Fibroblast of lung (primary cell): ENCODE measurements around the gene CUBN. TPM values are rescaled to one million over a fixed set of nuclear protein-coding genes. Genes with fewer than 3 reads are reported as not detected.

Source experiments
- DNase-seq, 2 donors: peaks; one replicate each; pipeline versions ENCODE4 v3.0.0 to v3.0.0-alpha.2; 2010; ENCODE audit warnings: low read depth in 2 of 2
- H2AFZ ChIP-seq: 2 replicates; pipeline ENCODE4 v1.5.1; 2012; ENCODE audit warnings: low read length, control low read depth, inconsistent platforms
- H3K27ac ChIP-seq: 2 replicates; pipeline ENCODE4 v1.5.1; 2011; ENCODE audit warnings: low read length, control low read depth; ENCODE audit not compliant: insufficient read depth
- H3K27me3 ChIP-seq: 2 replicates; pipeline ENCODE4 v1.5.1; 2011; ENCODE audit warnings: mild to moderate bottlenecking, low read length; ENCODE audit not compliant: control insufficient read depth, insufficient read depth
- H3K36me3 ChIP-seq: 2 replicates; pipeline ENCODE4 v1.5.1; 2011; ENCODE audit warnings: low read length; ENCODE audit not compliant: control insufficient read depth, insufficient read depth
- H3K4me1 ChIP-seq: 2 replicates; pipeline ENCODE4 v1.5.1; 2011; ENCODE audit warnings: low read length; ENCODE audit not compliant: control insufficient read depth, insufficient read depth; ENCODE audit errors: extremely low read depth
- H3K4me2 ChIP-seq: 2 replicates; pipeline ENCODE4 v1.5.1; 2011; ENCODE audit warnings: low read length, control low read depth; ENCODE audit not compliant: insufficient read depth; ENCODE audit errors: extremely low read depth
- H3K4me3 ChIP-seq, 4 experiments: fragments of 200-600 bp in 1 of 4; sonication (generic) in 1 of 4; replicated peaks in 1 of 4; 2 replicates each; pipeline ENCODE4 v1.5.1; 2011 to 2016; ENCODE audit warnings: low read length in 4 of 4, low read depth in 3 of 4, mild to moderate bottlenecking in 3 of 4, control low read depth in 2 of 4, inconsistent platforms in 1 of 4, mixed read lengths in 1 of 4; ENCODE audit not compliant: insufficient read depth in 1 of 4; ENCODE audit errors: control extremely low read depth in 1 of 4
- H3K79me2 ChIP-seq: 2 replicates; pipeline ENCODE4 v1.5.1; 2012; ENCODE audit warnings: mild to moderate bottlenecking, low read length, inconsistent platforms; ENCODE audit not compliant: control insufficient read depth, insufficient read depth
- H3K9ac ChIP-seq: 2 replicates; pipeline ENCODE4 v1.5.1; 2011; ENCODE audit warnings: mild to moderate bottlenecking, low read length, control low read depth; ENCODE audit not compliant: insufficient read depth
- H3K9me3 ChIP-seq: 2 replicates; pipeline ENCODE4 v1.5.1; 2012; ENCODE audit warnings: low read depth, low read length; ENCODE audit not compliant: control insufficient read depth, insufficient read depth
- H4K20me1 ChIP-seq: 2 replicates; pipeline ENCODE4 v1.5.1; 2011; ENCODE audit warnings: low read length; ENCODE audit not compliant: control insufficient read depth, insufficient read depth; ENCODE audit errors: extremely low read depth
- CTCF ChIP-seq, 2 donors: IDR thresholded peaks in 1 of 2; conservative IDR thresholded peaks in 1 of 2; 1 replicate in 1 of 2; 2 replicates in 1 of 2; pipeline ENCODE4 v1.5.1; 2011 to 2012; ENCODE audit warnings: low read length in 2 of 2, control low read depth in 1 of 2, inconsistent platforms in 1 of 2, low read depth in 1 of 2, mild to moderate bottlenecking in 1 of 2
- EZH2 ChIP-seq: IDR thresholded peaks from 2 replicates; pipeline ENCODE4 v1.5.1; 2012; ENCODE audit warnings: low read length, control low read depth, mild to moderate bottlenecking; ENCODE audit errors: missing control alignments
- polyA plus RNA-seq, 2 donors: library from polyadenylated mRNA; depleted of rRNA in 1 of 2; stranded (reverse) in 1 of 2; unstranded in 1 of 2; fragments of >200 nt; gene quantifications; 2 replicates each; pipeline ENCODE4 v1.2.1, GENCODE V29; 2011 to 2012; ENCODE audit warnings: missing spikeins in 1 of 2
- total RNA-seq: library from RNA; depleted of rRNA; stranded (reverse); fragments of >200 nt; gene quantifications from 2 replicates; pipeline ENCODE4 v1.2.1, GENCODE V29; 2014

CUBN gene
- total and polyA plus RNA-seq, 2 donors (not counting 1 experiment from before 2014, with no cell fraction given), result 1.3 to 1.5 TPM

- DNase-seq, result no peak
- Histone ChIP-seq H3K4me1 (no peaks in the 10 kb centered on the region), H3K36me3 (no peaks in the 10 kb centered on the region), H3K9ac (no peak overlapping the region), H3K27ac (no peak overlapping the region), H3K4me2 (no peak overlapping the region), H4K20me1 (no peaks in the 10 kb centered on the region), H2AFZ (no peak overlapping the region), H3K79me2 (no peaks in the 10 kb centered on the region), H3K9me3 (no peaks in the 10 kb centered on the region), H3K27me3 (no peaks in the 10 kb centered on the region), H3K4me3 (no peak overlapping the region)
- TF ChIP-seq EZH2, result no peak
- no peak for TF ChIP-seq CTCF (conservative IDR thresholded peaks at IDR 0.05 in 1 of 2, IDR thresholded peaks at IDR 0.05 in 1 of 2; ENCODE audit: low read depth in 1 of 2, low read length in 2 of 2)
These were observed 216.3 kb downstream of the CUBN start for GRCh38 chr10:16913266-16913665.

- Histone ChIP-seq H3K4me2 (no peak overlapping the region), H2AFZ (no peak overlapping the region), H3K27ac (no peak overlapping the region), H4K20me1 (no peaks in the 10 kb centered on the region), H3K4me3 (no peak overlapping the region), H3K4me1 (no peaks in the 10 kb centered on the region), H3K9ac (no peak overlapping the region), H3K9me3 (no peaks in the 10 kb centered on the region), H3K79me2 (no peaks in the 10 kb centered on the region), H3K27me3 (no peaks in the 10 kb centered on the region), H3K36me3 (no peaks in the 10 kb centered on the region)
- TF ChIP-seq CTCF (conservative IDR thresholded peaks at IDR 0.05 in 1 of 2, IDR thresholded peaks at IDR 0.05 in 1 of 2; ENCODE audit: low read depth in 1 of 2, low read length in 2 of 2), result no peak
- no peak for TF ChIP-seq EZH2
- DNase-seq, result no peak
These were observed 218.8 kb downstream of the CUBN start for GRCh38 chr10:16910793-16911164.

GRCh38 chr10:16909961-16910792 is 219.4 kb downstream of the CUBN start:
- no peak for TF ChIP-seq EZH2
- no peak for TF ChIP-seq CTCF (conservative IDR thresholded peaks at IDR 0.05 in 1 of 2, IDR thresholded peaks at IDR 0.05 in 1 of 2; ENCODE audit: low read depth in 1 of 2, low read length in 2 of 2)
- Histone ChIP-seq H3K36me3 (no peaks in the 10 kb centered on the region), H3K27ac (no peak overlapping the region), H3K4me2 (no peak overlapping the region), H3K79me2 (no peaks in the 10 kb centered on the region), H2AFZ (no peak overlapping the region), H3K9ac (no peak overlapping the region), H4K20me1 (no peaks in the 10 kb centered on the region), H3K4me1 (no peaks in the 10 kb centered on the region), H3K9me3 (no peaks in the 10 kb centered on the region), H3K4me3 (no peak overlapping the region), H3K27me3 (no peaks in the 10 kb centered on the region)
- peak in 1 of 2 donors; percentile 41 for DNase-seq
